Stomach (tissue), 4 donors: ENCODE measurements around the gene WNT4.

Experiments used
- CTCF ChIP-seq, 7 experiments: fragments of 450-650 bp in 4 of 7; fragments of 200-600 bp in 3 of 7; sonication (generic) in 3 of 7; IDR thresholded peaks; one replicate each; pipeline ENCODE4 v1.5.1; 2016 to 2019; ENCODE audit warnings: antibody characterized with exemption in 7 of 7, control low read depth in 2 of 7, mild to moderate bottlenecking in 1 of 7
- POLR2A ChIP-seq, 4 donors: fragments of 450-650 bp; IDR thresholded peaks; one replicate each; pipeline ENCODE4 v1.6.1; 2016; ENCODE audit warnings: antibody characterized with exemption in 4 of 4, control low read depth in 2 of 4, mild to moderate bottlenecking in 1 of 4, moderate library complexity in 1 of 4

GRCh38 chr1:22107126-22107525 is 35.8 kb downstream of the WNT4 start:
- no peak for TF ChIP-seq CTCF (IDR thresholded peaks at IDR 0.05)
- no peak for TF ChIP-seq POLR2A (IDR thresholded peaks at IDR 0.05)
